Rectal smooth muscle tissue (tissue), 1 donor: ENCODE results near the gene APP.
"Not testable (repeated sequence)": the region's sequence is repeated elsewhere in the genome, so short reads cannot be mapped to it uniquely, and the experiment has no call there.

ENCODE experiments used
- H3K27ac ChIP-seq: one replicate; pipeline ENCODE4 v1.7.0; 2013; ENCODE audit warnings: low read depth, low read length, inconsistent platforms
- H3K27me3 ChIP-seq: one replicate; pipeline ENCODE4 v1.7.0; 2013; ENCODE audit warnings: low read length; ENCODE audit not compliant: control insufficient read depth, insufficient read depth
- H3K36me3 ChIP-seq: one replicate; pipeline ENCODE4 v1.7.0; 2013; ENCODE audit warnings: low read length; ENCODE audit not compliant: control insufficient read depth, insufficient read depth
- H3K4me1 ChIP-seq: one replicate; pipeline ENCODE4 v1.7.0; 2013; ENCODE audit warnings: low read length; ENCODE audit not compliant: control insufficient read depth, insufficient read depth
- H3K4me3 ChIP-seq: one replicate; pipeline ENCODE4 v1.7.0; 2013; ENCODE audit warnings: low read length
- H3K9ac ChIP-seq: one replicate; pipeline ENCODE4 v1.7.0; 2013; ENCODE audit warnings: low read length

Gene APP

DNA sequence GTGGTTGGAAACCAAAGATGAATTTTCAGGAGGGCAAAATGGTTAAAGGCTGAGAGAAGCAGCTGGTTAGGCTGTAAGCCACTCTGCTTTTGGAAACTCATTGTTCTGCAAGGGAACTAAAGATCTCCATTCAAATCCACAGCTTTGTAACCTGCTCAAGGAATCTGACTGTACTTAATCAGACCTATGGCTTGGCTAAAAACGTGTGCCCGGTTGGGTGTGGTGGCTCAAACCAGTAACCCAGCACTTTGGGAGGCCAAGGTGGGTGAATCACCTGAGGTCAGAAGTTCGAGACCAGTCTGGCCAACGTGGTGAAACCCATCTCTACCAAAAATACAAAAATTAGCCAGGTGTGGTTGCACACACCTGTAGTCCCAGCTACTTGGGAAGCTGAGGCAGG lies 158.1 kb downstream of the APP start:
- not testable (repeated sequence) for H3K36me3 ChIP-seq, H3K4me1 ChIP-seq, H3K27ac ChIP-seq, H3K27me3 ChIP-seq, H3K4me3 ChIP-seq, H3K9ac ChIP-seq

DNA sequence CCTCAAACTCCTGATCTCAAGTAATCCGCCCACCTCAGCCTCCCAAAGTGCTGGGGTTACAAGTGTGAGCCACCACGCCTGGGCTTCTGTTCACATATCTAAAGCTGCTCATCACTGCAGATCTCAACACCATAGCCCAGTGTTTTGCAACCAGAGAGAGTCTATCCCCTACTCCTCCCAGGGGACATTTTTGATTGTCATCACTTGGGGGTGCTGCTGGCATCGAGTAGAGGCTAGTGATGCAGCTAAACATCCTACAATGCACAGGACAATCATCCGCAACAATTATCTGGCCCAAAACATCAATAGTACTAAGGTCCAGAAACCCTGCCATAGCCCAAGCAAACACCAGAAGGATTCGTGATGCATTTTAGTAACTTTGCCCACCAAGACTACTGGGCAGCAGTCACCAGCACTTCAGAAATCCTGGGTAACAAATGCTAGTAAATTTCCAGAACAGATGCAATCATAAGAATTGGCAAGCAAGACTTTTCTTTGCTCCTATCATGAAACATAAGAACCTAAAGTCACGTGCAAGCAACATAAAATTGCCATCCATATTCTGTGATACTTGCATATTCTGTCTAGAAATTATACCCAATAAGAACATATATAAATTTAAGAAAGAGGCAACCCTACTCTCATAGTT lies 159.2 kb downstream of the APP start:
- no peak overlapping the region for H3K9ac ChIP-seq
- no peak overlapping the region for H3K4me3 ChIP-seq
- H3K27me3 ChIP-seq: no peaks in the 10 kb centered on the region
- no peaks in the 10 kb centered on the region for H3K4me1 ChIP-seq
- no peak overlapping the region for H3K27ac ChIP-seq
- H3K36me3 ChIP-seq: peaks cover 4% of the 10 kb centered on the region

GRCh38 chr21:26007951-26008498 lies 162.5 kb downstream of the APP start:
- H3K27ac ChIP-seq: no peak overlapping the region
- H3K4me1 ChIP-seq: no peaks in the 10 kb centered on the region
- peak overlapping the region; percentile 18 for H3K4me3 ChIP-seq
- no peak overlapping the region for H3K9ac ChIP-seq
- H3K27me3 ChIP-seq: no peaks in the 10 kb centered on the region
- H3K36me3 ChIP-seq: peaks cover 6% of the 10 kb centered on the region

DNA sequence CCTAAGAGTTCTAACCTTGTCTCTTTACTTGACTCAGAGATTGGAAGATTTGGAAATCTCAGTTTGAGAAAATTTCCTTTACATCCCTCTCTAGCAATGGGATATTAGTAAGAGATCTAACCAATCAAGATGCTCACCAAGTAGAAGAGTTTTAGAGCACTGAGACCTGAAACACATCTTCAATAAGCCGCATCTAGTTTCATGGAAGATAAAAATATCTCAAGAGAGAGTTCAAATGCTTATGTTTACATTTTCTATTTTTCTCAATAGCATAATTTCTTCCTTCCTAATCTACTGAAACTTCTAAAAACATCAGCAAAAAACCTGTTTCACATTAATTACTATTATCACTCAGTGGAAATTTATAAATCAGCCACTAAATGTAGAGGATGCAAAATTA lies 165.1 kb downstream of the APP start:
- Histone ChIP-seq H3K27me3 (no peaks in the 10 kb centered on the region), H3K4me3 (no peak overlapping the region), H3K36me3 (peaks cover 6% of the 10 kb centered on the region), H3K27ac (no peak overlapping the region), H3K4me1 (no peaks in the 10 kb centered on the region), H3K9ac (no peak overlapping the region)

DNA sequence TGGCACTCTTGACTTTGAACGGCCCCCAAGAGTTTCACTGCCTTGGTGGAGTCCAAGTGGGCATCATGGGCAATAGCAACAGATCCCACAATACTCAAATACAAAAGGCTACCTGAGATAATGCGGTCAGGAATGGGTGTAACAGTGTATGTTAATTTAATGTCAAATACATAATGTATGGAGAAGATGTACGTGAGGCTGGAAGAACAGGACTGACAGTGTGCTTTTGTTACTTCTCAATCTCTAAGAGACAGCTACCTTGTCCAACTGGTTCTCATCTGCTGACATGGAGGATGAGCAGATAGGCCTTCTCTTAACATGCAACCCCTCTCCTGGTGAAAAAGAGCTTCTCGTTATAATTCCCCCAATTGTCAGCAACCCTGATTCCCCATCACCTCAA lies 167.2 kb downstream of the APP start:
- Histone ChIP-seq H3K4me1 (no peaks in the 10 kb centered on the region), H3K4me3 (no peak overlapping the region), H3K27ac (no peak overlapping the region), H3K9ac (no peak overlapping the region), H3K27me3 (no peaks in the 10 kb centered on the region), H3K36me3 (peaks cover 9% of the 10 kb centered on the region)

DNA sequence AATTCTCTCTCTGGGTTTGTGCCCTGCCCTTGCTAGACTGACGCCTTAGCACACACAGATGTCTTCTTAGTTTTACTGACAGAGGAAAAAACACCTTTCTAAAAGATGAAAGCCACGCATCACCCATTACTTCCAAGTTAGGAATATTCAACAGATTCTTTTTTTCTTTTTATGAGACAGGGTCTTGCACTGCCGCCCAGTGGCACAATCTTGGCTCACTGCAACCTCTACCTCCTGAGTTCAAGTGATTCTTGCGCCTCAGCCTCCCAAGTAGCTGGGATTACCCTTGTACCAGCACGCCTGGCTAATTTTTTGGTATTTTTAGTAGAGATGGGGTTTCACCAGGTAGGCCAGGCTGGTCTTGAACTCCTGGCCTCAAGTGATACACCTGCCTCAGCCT lies 169.2 kb downstream of the APP start:
- no peak overlapping the region for H3K9ac ChIP-seq
- peaks cover 7% of the 10 kb centered on the region for H3K36me3 ChIP-seq
- H3K27ac ChIP-seq: no peak overlapping the region
- H3K4me1 ChIP-seq: no peaks in the 10 kb centered on the region
- no peaks in the 10 kb centered on the region for H3K27me3 ChIP-seq
- H3K4me3 ChIP-seq: no peak overlapping the region

DNA sequence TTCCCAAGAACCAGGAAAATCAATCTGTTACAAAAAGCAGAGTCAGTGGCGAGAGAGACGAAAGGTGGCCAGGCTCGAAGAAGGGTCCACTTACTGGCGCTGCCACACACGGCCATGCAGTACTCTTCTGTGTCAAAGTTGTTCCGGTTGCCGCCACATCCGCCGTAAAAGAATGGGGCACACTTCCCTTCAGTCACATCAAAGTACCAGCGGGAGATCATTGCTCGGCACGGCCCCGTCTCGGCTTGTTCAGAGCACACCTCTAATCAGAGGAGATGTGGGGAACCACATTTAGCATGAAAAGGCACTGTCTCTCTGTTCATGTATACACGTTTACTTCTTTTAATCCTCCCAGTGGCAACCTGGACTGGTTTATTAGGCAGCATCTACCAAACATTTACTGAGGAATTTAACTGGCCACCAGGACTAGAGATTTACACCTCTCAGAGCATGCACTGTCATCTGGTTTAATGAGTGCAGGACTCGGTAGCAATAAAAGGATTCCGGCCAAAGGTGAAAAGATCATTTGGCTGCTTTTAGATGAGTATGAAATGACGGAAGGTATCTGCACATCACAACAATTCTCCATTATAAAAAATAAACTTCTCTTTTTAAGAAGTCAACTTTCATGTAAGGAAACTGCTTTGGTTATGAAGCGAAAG lies 170.5 kb downstream of the APP start:
- Histone ChIP-seq H3K4me3 (peak overlapping the region; percentile 4), H3K36me3 (peaks cover 6% of the 10 kb centered on the region), H3K27me3 (no peaks in the 10 kb centered on the region), H3K4me1 (no peaks in the 10 kb centered on the region), H3K9ac (no peak overlapping the region), H3K27ac (no peak overlapping the region)

DNA sequence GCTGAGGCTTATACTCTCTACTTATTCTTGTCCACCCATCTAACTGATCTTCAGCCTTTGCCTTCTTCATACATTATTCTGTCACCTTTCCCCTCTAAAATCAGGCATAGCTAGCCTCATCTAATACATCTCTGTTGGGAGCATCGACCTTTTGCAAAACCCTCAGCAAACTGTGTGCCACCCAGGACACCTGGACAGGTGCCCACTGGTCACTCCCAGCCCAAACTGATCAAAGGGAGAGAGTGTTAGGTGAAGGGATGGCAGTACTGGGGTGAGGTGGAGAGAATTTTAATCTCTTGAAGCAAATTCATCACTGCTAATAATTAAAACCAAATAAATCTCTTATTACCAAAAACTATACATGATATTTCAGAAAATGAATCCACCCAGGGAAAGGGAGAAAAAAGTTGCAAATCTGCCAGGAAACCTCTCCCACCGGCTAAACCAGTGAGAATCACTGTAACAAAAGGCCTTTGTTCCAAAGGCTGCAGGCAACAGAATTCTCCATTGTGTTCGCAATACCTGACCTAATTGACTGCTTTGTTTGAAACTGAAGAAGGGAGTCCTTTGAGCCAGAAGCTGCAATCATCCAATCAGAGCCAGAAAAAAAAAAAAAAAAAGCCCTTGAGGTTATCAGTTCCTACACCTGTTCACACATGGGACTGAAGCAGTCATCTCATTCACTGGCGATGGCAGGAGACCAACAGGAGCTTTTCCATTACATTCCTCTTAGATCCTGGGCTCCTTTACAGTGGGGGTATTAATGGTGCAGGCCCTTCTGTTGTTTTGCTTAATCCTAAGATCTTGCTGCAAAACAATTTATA lies 172.6 kb downstream of the APP start:
- Histone ChIP-seq H3K4me1 (no peaks in the 10 kb centered on the region), H3K4me3 (no peak overlapping the region), H3K27ac (no peak overlapping the region), H3K9ac (no peak overlapping the region), H3K36me3 (peaks cover 5% of the 10 kb centered on the region), H3K27me3 (no peaks in the 10 kb centered on the region)

GRCh38 chr21:25995278-25995677 lies 175.3 kb downstream of the APP start:
- Histone ChIP-seq H3K27me3 (no peaks in the 10 kb centered on the region), H3K4me3 (no peak overlapping the region), H3K4me1 (no peaks in the 10 kb centered on the region), H3K9ac (no peak overlapping the region), H3K27ac (no peak overlapping the region), H3K36me3 (peaks cover 5% of the 10 kb centered on the region)

DNA sequence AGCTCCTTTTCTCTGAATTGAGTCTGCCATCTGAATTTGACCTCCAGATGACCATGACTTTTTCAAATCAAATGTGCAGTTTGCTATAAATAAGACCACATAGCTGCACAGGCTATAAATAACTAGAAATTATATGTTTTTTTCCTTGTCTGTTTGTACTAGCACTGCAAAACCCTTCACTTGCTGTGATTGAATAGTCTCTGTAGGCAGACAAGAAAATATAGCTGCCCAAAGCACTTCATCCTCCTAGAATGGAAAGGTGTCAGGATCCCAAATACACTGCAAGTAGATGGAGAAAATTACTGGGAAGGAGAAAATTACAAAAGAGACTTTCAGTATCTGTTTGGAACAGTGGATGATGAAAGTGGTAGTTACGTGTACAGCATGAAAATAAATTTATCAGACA lies 175.8 kb downstream of the APP start:
- peaks cover 5% of the 10 kb centered on the region for H3K36me3 ChIP-seq
- H3K27ac ChIP-seq: no peak overlapping the region

DNA sequence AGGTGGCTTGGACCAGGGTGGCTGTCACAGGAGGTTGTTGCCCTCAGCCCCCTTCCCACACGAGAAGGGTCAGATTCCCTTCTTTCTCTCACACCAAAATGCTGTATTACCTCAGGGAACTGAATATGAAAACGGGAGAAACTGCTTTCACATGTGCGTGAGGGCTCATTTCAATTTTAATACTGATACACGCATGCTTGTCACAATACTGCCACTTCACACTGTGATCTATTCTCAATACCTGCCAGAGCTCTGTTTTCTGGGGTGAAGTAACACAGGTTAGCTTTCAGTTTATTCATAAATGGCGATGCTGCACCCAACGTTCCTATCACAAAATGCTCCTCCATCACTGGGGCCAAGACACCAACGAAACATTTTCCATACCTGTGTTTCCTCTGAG lies 181.8 kb downstream of the APP start:
- no peak overlapping the region for H3K9ac ChIP-seq
- H3K27me3 ChIP-seq: no peaks in the 10 kb centered on the region
- no peaks in the 10 kb centered on the region for H3K36me3 ChIP-seq
- H3K27ac ChIP-seq: no peak overlapping the region
- no peaks in the 10 kb centered on the region for H3K4me1 ChIP-seq
- H3K4me3 ChIP-seq: no peak overlapping the region

More for the DNA sequence above, 175.8 kb downstream of the APP start:
- Histone ChIP-seq H3K9ac (no peak overlapping the region), H3K27me3 (no peaks in the 10 kb centered on the region), H3K4me3 (no peak overlapping the region), H3K4me1 (no peaks in the 10 kb centered on the region)

GRCh38 chr21:25987531-25987930 lies 183.0 kb downstream of the APP start:
- Histone ChIP-seq H3K4me3 (no peak overlapping the region), H3K36me3 (peaks cover 1% of the 10 kb centered on the region), H3K9ac (no peak overlapping the region), H3K27me3 (no peaks in the 10 kb centered on the region), H3K27ac (no peak overlapping the region), H3K4me1 (no peaks in the 10 kb centered on the region)
